GM23338 (cell line): Measurements from ENCODE around the gene LOXL3. TPM values are rescaled to one million over a fixed set of nuclear protein-coding genes. Genes with fewer than 3 reads are reported as not detected.

Experiments
- ATAC-seq: fragments of 200-7000 bp; cut with Tn5 transposase; 3 replicates; pipeline ENCODE4 v1.9.1; 2020
- DNase-seq: peaks from one replicate; pipeline ENCODE4 v3.0.0-alpha.2; 2015; ENCODE audit warnings: low spot score
- H2AFZ ChIP-seq: fragments of 200-600 bp; sonication (generic); 2 replicates; pipeline ENCODE4 v1.8.0; 2016; ENCODE audit warnings: antibody characterized with exemption, mild to moderate bottlenecking, moderate library complexity
- H3F3A ChIP-seq: fragments of 200-600 bp; sonication (generic); replicated peaks from 2 replicates; pipeline ENCODE4 v1.8.0; 2017; ENCODE audit warnings: antibody characterized with exemption, mixed run types, low read depth
- H3K27ac ChIP-seq: fragments of 200-600 bp; sonication (generic); 2 replicates; pipeline ENCODE4 v1.6.1; 2016; ENCODE audit warnings: low read depth
- H3K27me3 ChIP-seq: fragments of 200-600 bp; sonication (generic); 2 replicates; pipeline ENCODE4 v1.8.0; 2016; ENCODE audit warnings: mild to moderate bottlenecking, mixed run types, moderate library complexity; ENCODE audit not compliant: insufficient read depth
- H3K36me3 ChIP-seq: fragments of 200-600 bp; sonication (generic); 2 replicates; pipeline ENCODE4 v1.8.0; 2016; ENCODE audit warnings: mild to moderate bottlenecking; ENCODE audit not compliant: insufficient read depth
- H3K4me1 ChIP-seq: fragments of 200-600 bp; sonication (generic); 2 replicates; pipeline ENCODE4 v1.8.0; 2016; ENCODE audit warnings: mild to moderate bottlenecking, moderate library complexity; ENCODE audit not compliant: insufficient read depth
- H3K4me2 ChIP-seq: fragments of 200-600 bp; sonication (generic); 2 replicates; pipeline ENCODE4 v1.7.1; 2017; ENCODE audit warnings: mixed run types
- H3K4me3 ChIP-seq: fragments of 200-600 bp; sonication (generic); 2 replicates; pipeline ENCODE4 v1.6.1; 2016; ENCODE audit warnings: mixed run types
- H3K79me2 ChIP-seq: fragments of 200-600 bp; sonication (generic); replicated peaks from 2 replicates; pipeline ENCODE4 v1.8.0; 2017; ENCODE audit warnings: mild to moderate bottlenecking; ENCODE audit not compliant: insufficient read depth
- H3K9me2 ChIP-seq: fragments of 200-600 bp; sonication (generic); 2 replicates; pipeline ENCODE4 v1.8.0; 2017; ENCODE audit not compliant: insufficient read depth
- H4K20me1 ChIP-seq: fragments of 200-600 bp; sonication (generic); replicated peaks from 2 replicates; pipeline ENCODE4 v1.8.0; 2017; ENCODE audit warnings: mild to moderate bottlenecking; ENCODE audit not compliant: insufficient read depth
- H3K27ac Mint-ChIP-seq: 2 replicates; pipeline ENCODE4 v1.8.0; 2020; ENCODE audit warnings: inconsistent platforms, mild to moderate bottlenecking, moderate library complexity, mixed read lengths
- H3K27me3 Mint-ChIP-seq: 3 replicates; pipeline ENCODE4 v1.8.0; 2022; ENCODE audit warnings: low read depth, mild to moderate bottlenecking, moderate library complexity, mixed read lengths, inconsistent platforms; ENCODE audit not compliant: insufficient read depth, poor library complexity
- H3K36me3 Mint-ChIP-seq: 3 replicates; pipeline ENCODE4 v1.8.0; 2021; ENCODE audit warnings: low read depth, mild to moderate bottlenecking, inconsistent platforms, moderate library complexity, mixed read lengths
- H3K4me1 Mint-ChIP-seq: 3 replicates; pipeline ENCODE4 v1.8.0; 2020; ENCODE audit warnings: mild to moderate bottlenecking, inconsistent platforms, mixed read lengths
- H3K4me3 Mint-ChIP-seq: 3 replicates; pipeline ENCODE4 v1.8.0; 2021; ENCODE audit warnings: moderate library complexity, mild to moderate bottlenecking, inconsistent platforms, mixed read lengths
- H3K9me3 Mint-ChIP-seq: 3 replicates; pipeline ENCODE4 v1.8.0; 2020; ENCODE audit warnings: moderate library complexity, mild to moderate bottlenecking, inconsistent platforms, mixed read lengths
- CREB1 ChIP-seq: fragments of 250-450 bp; sonication (Bioruptor Pico); IDR thresholded peaks from 2 replicates; pipeline ENCODE4 v1.5.0; 2020; ENCODE audit warnings: low read depth, mild to moderate bottlenecking, moderate library complexity
- CTCF ChIP-seq, 2 experiments: fragments of 200-600 bp in 1 of 2; sonication (generic) in 1 of 2; conservative IDR thresholded peaks; 2 replicates each; pipeline versions ENCODE4 v1.5.1 to v1.6.1; 2016 to 2017; ENCODE audit warnings: antibody characterized with exemption in 2 of 2, low read depth in 2 of 2, mild to moderate bottlenecking in 2 of 2, moderate library complexity in 1 of 2
- ETS1 ChIP-seq: IDR thresholded peaks from 2 replicates; pipeline ENCODE4 v1.6.1; 2016; ENCODE audit warnings: antibody characterized with exemption
- EZH2 ChIP-seq: fragments of 200-600 bp; sonication (generic); IDR thresholded peaks from one replicate; pipeline ENCODE4 v1.8.0; 2017; ENCODE audit warnings: antibody characterized with exemption, mild to moderate bottlenecking, low read depth; ENCODE audit not compliant: unreplicated experiment
- EZH2phosphoT487 ChIP-seq: fragments of 200-600 bp; sonication (generic); IDR thresholded peaks from one replicate; pipeline ENCODE4 v1.8.1; 2018; ENCODE audit warnings: antibody characterized with exemption; ENCODE audit not compliant: unreplicated experiment
- JUNB ChIP-seq: IDR thresholded peaks from one replicate; pipeline ENCODE4 v1.6.1; 2016; ENCODE audit warnings: antibody characterized with exemption; ENCODE audit not compliant: unreplicated experiment
- NANOG ChIP-seq: IDR thresholded peaks from 2 replicates; pipeline ENCODE4 v1.6.1; 2016; ENCODE audit warnings: antibody characterized with exemption, borderline replicate concordance
- POLR2AphosphoS5 ChIP-seq: IDR thresholded peaks from 2 replicates; pipeline ENCODE4 v1.6.1; 2016; ENCODE audit warnings: antibody characterized with exemption, low read depth
- REST ChIP-seq: IDR thresholded peaks from one replicate; pipeline ENCODE4 v1.6.1; 2018; ENCODE audit warnings: antibody characterized with exemption; ENCODE audit not compliant: unreplicated experiment
- STAT1 ChIP-seq: IDR thresholded peaks from one replicate; pipeline ENCODE4 v1.6.1; 2016; ENCODE audit warnings: antibody characterized with exemption; ENCODE audit not compliant: unreplicated experiment
- ZNF114 ChIP-seq: fragments of 250-450 bp; sonication (Bioruptor Pico); IDR thresholded peaks from 2 replicates; pipeline ENCODE4 v1.5.0; 2020; ENCODE audit warnings: mild to moderate bottlenecking, moderate library complexity
- ZNF331 ChIP-seq: fragments of 250-450 bp; sonication (Bioruptor Pico); IDR thresholded peaks from 2 replicates; pipeline ENCODE4 v1.5.0; 2020; ENCODE audit warnings: low read depth, mild to moderate bottlenecking, moderate library complexity
- ZNF462 ChIP-seq: fragments of 250-450 bp; sonication (Bioruptor Pico); IDR thresholded peaks from 2 replicates; pipeline ENCODE4 v1.5.0; 2020; ENCODE audit warnings: mild to moderate bottlenecking, moderate library complexity
- polyA plus RNA-seq: library from polyadenylated mRNA; unstranded; fragments of >200 nt; fragmentation: Nextera tagmentation; extraction: Ambion mirVana; gene quantifications from 2 replicates; pipeline ENCODE4 v1.2.1, GENCODE V29; 2016
- total RNA-seq: library from RNA; depleted of rRNA; stranded (reverse); fragments of >200 nt; shearing (Covaris generic); gene quantifications from 2 replicates; pipeline ENCODE4 v1.2.3, GENCODE V29; 2014

LOXL3 gene
- total and polyA plus RNA-seq, 2 experiments from 2014 or later: 4.7 to 14.9 TPM

- H3K4me3 ChIP-seq: no peak overlapping the region
- DNase-seq (no peak), ATAC-seq (no peak)
- H3K27me3 ChIP-seq: no peaks in the 10 kb centered on the region
- H3K9me2 ChIP-seq: no peaks in the 10 kb centered on the region
- H3K4me1 ChIP-seq: no peaks in the 10 kb centered on the region
- no peak overlapping the region for H3K27ac ChIP-seq
- Mint-ChIP-seq H3K4me3 (no peak overlapping the region), H3K4me1 (no peaks in the 10 kb centered on the region), H3K9me3 (no peaks in the 10 kb centered on the region), H3K36me3 (no peaks in the 10 kb centered on the region), H3K27me3 (no peaks in the 10 kb centered on the region), H3K27ac (no peak overlapping the region)
- TF ChIP-seq ZNF331 (CRISPR knock-in tag) (no peak), EZH2 (no peak), ZNF462 (no peak), STAT1 (no peak), CREB1 (no peak), ZNF114 (CRISPR knock-in tag) (no peak), NANOG (no peak), ETS1 (no peak), CTCF (conservative IDR thresholded peaks at IDR 0.05; ENCODE audit: low read depth in 2 of 2) (no peak), REST (no peak), POLR2AphosphoS5 (no peak), JUNB (no peak), EZH2phosphoT487 (no peak)
- no peaks in the 10 kb centered on the region for H3K79me2 ChIP-seq
- no peaks in the 10 kb centered on the region for H3F3A ChIP-seq
- H4K20me1 ChIP-seq: peaks cover 2% of the 10 kb centered on the region; the same call in 1 of the 2 replicates
- H3K4me2 ChIP-seq: no peak overlapping the region
- no peak overlapping the region for H2AFZ ChIP-seq
- no peaks in the 10 kb centered on the region for H3K36me3 ChIP-seq
Measured at GRCh38 chr2:74599676-74600075, 45.9 kb upstream of the LOXL3 start.
